Skeletal muscle satellite cell (primary cell): ENCODE results near the gene EEFSEC. TPM values are rescaled to one million over a fixed set of nuclear protein-coding genes. Genes with fewer than 3 reads are reported as not detected.

ENCODE experiments used
- H3K27me3 ChIP-seq: 2 replicates; pipeline ENCODE4 v1.7.0; 2013; ENCODE audit warnings: low read length; ENCODE audit not compliant: control insufficient read depth, insufficient read depth
- H3K36me3 ChIP-seq: 2 replicates; pipeline ENCODE4 v1.7.0; 2013; ENCODE audit warnings: mild to moderate bottlenecking, control low read depth, low read length; ENCODE audit not compliant: insufficient read depth
- H3K4me1 ChIP-seq: 2 replicates; pipeline ENCODE4 v1.7.0; 2013; ENCODE audit warnings: low read length; ENCODE audit not compliant: control insufficient read depth, insufficient read depth
- H3K4me2 ChIP-seq: 2 replicates; pipeline ENCODE4 v1.7.0; 2013; ENCODE audit warnings: mild to moderate bottlenecking, low read length
- H3K4me3 ChIP-seq: 2 replicates; pipeline ENCODE4 v1.7.0; 2013; ENCODE audit warnings: low read length
- H3K9ac ChIP-seq: 2 replicates; pipeline ENCODE4 v1.7.0; 2013; ENCODE audit warnings: mild to moderate bottlenecking, low read depth, low read length, moderate library complexity
- H3K9me3 ChIP-seq: replicated peaks from 2 replicates; pipeline ENCODE4 v1.7.0; 2013; ENCODE audit warnings: mild to moderate bottlenecking, control low read depth, low read length
- small RNA-seq: library from RNA; depleted of rRNA; stranded (forward); fragments of <200 nt; gene quantifications from one replicate; pipeline ENCODE3, GENCODE V24; 2012

EEFSEC gene

GRCh38 chr3:128455786-128456748, 302.8 kb downstream of the EEFSEC start:
- no peak overlapping the region for H3K4me2 ChIP-seq
- no peak overlapping the region for H3K4me3 ChIP-seq
- H3K4me1 ChIP-seq = no peaks in the 10 kb centered on the region
- H3K36me3 ChIP-seq = no peaks in the 10 kb centered on the region
- no peak overlapping the region for H3K9ac ChIP-seq
- H3K9me3 ChIP-seq = no peaks in the 10 kb centered on the region
- peaks cover 64% of the 10 kb centered on the region for H3K27me3 ChIP-seq

GRCh38 chr3:128456776-128457715, 303.8 kb downstream of the EEFSEC start:
- no peaks in the 10 kb centered on the region for H3K4me1 ChIP-seq
- H3K4me2 ChIP-seq = no peak overlapping the region
- H3K9ac ChIP-seq = no peak overlapping the region
- H3K4me3 ChIP-seq = no peak overlapping the region
- H3K27me3 ChIP-seq = peaks cover 54% of the 10 kb centered on the region
- no peaks in the 10 kb centered on the region for H3K36me3 ChIP-seq
- no peaks in the 10 kb centered on the region for H3K9me3 ChIP-seq

GRCh38 chr3:128457937-128458336, 304.7 kb downstream of the EEFSEC start:
- Histone ChIP-seq H3K9me3 (no peaks in the 10 kb centered on the region), H3K4me2 (no peak overlapping the region), H3K4me3 (no peak overlapping the region), H3K36me3 (no peaks in the 10 kb centered on the region), H3K4me1 (no peaks in the 10 kb centered on the region), H3K9ac (no peak overlapping the region), H3K27me3 (peaks cover 50% of the 10 kb centered on the region)

Small RNA genes lying within 50 kb of the gene (small RNA-seq; reads per million reads assigned to genes)
- not detected for gene RNU6-823P
